Activated CD4-positive, CD25-positive, alpha-beta regulatory T cell treated with anti-CD3 and anti-CD28 coated beads, Interleukin-2, amount 50 U/mL, for 72 hours (primary cell): ENCODE measurements around the gene NCK2.
"Not testable (repeated sequence)": the region's sequence is repeated elsewhere in the genome, so short reads cannot be mapped to it uniquely, and the experiment has no call there.

Experiments used
- DNase-seq: peaks from one replicate; pipeline ENCODE4 v3.0.0; 2021

NCK2 gene

DNA sequence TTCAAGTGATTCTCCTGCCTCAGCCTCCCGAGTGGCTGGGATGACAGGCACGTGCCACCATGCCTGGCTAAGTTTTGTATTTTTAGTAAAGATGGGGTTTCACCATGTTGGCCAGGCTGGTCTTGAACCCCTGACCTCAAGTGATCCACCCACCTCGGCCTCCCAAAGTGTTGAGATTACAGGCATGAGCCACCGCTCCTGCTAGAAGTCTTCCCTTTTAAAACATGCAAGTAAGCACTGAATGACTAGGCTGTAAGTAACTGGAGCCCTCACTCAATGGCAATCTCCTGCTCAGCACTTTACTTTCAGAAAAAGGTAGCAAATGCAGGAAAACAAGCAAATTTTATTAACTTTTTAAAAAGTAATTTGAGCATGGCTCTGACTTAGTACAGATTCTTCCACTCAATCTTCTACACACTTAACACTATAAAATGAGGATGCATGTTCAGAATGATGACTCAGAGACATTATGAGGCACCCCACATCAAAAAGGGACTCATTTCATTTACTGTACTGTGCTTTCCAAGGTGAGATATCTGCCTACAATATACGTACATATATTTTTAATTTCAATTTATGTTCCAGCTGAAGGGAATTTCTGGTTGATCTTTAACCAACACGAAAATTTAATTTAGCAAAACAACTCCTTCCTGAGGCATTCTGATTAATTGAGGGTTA lies 6.6 kb upstream of the NCK2 start:
- no peak for DNase-seq

DNA sequence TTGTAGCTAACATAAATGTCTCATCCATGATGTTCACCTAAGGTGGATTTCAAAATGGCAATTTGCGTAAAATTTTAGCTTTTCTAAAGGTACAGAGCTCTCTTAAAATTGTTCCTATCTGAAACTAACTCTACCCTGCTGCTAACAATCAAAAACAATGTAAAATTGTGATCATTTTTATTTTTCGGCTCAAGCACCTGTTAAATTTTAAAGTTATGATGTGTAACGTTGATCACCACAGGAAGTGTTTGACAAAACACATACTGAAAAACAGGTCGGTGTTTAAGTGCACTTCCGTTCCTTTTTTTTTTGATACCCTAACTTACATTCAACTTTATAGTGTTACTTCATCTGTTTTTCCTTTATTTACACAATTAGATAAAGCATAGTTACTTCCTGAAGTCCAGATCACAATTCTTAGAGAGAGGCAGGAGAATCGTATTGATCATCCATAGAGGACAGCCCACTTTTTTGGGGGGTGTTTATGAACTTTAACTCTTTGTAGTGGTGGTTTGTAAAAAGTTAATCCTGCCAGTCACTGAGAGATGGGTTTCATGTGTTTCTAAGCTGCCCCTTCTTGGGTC lies 6.0 kb upstream of the NCK2 start:
- no peak for DNase-seq

DNA sequence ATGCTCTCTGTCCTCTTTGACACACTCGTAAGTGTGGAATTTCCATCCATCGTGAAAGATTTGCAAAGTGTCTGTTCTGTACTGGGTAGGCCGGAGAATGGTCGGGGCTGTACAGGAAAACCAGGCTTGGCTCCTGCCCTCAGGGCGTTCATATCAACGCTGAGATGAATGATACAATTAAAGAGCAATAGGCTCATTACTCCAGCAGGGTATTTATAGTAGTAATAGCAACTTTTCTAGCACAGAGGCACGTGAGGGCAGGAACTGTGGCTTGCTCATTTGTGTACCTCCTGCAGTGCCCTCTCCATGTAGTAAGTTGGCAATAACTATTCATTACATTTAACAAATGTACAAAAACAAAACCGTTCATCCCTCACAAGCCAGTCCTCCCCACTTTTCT lies 5.3 kb upstream of the NCK2 start:
- DNase-seq: no peak

DNA sequence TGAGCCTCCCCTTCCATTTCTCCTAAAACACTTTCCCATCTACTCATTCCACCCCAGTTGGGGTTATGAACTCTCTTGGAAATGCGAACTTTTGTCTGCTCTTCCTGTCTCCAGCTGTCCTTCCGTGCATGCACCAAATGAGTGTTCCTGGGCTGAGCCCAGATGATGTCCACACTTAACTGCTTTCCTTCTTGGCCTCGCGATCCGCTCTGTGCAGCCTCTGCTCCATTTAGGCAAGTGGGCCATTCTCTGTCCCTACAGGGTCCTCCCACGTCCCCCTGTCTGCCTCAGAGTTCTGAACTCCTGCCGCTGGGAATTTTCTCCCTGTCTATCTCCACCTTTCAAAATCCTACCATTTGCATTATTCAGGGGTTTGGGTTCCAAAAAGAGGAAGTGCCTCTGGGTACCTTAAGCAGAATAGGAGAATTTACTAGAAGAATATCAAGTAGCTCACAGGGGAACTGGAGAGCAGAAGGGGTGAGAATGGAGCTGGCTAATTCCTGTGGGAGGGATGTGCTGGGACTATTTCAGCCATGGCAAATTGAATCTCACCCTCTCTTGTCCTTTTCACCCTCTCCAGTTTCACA lies 4.7 kb upstream of the NCK2 start:
- DNase-seq: no peak

- DNase-seq: no peak
These were observed 3.5 kb upstream of the NCK2 start for GRCh38 chr2:105741174-105741573.

- no peak for DNase-seq
These were observed 3.1 kb upstream of the NCK2 start for GRCh38 chr2:105741617-105742016.

DNA sequence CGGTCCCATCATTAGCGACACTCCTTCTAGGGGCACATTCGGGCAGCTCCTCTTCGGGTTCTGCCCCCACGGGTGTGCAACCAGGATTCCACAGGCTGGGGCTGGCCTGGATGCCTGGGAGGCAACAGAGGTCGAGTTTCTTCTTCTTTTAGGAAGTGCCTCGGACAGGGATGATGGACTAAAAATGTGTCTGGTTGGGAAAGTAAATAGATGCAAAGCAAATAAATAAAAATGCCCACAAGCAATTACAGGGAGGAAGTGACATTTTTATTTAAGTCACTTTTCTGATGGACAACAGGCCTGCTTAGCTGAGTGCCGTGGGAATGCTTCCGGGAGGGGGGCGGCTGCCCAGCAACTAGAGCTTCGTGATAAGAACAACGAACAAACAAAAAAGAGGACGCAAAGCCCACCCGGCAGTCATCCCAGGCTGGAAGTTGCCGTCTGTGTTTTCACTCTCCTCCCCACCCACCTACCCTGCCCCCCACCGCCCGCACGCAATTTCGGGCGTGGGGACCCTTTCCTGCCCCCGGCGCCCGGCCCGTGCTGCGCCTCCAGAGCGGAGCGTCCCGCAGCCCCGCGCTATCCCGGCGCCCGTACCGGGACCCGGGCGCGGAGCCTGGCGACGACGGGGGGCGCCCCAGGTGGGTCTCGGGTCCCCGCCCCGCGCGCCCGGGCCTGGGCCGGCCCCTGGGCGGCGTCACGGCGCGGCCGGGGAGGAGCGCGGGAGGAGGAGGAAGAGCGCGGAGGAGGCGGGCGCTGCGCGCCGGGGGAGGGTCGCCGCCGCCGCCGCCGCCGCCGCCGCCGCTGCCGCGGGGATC lies 412 bp upstream of the NCK2 start:
- DNase-seq: peak; percentile 73

GRCh38 chr2:105746177-105747080 lies 1.7 kb downstream of the NCK2 start:
- DNase-seq: peak; percentile 88

- DNase-seq: no peak
These were observed 2.7 kb downstream of the NCK2 start for GRCh38 chr2:105747254-105747894.

DNA sequence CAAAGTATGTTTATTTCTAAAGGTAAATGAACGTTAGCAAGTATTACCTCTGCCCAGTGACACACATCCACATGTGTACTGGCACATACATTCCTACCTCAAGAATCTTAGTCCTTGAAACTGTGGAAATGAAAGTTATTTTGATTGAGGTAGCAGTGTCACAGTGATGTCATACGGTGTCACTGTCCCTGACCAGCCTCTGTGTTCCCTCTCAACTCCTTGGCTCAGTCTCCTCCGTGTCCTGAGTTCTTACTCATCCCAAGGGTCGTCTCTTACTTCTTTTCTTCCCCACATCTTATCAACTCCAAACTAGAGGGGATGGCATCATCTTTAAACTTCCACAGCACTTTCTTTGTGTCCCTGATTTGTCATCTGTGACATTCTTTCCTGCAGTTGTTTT lies 3.3 kb downstream of the NCK2 start:
- DNase-seq: no peak

- no peak for DNase-seq
These were observed 3.9 kb downstream of the NCK2 start for GRCh38 chr2:105748566-105748965.

- DNase-seq: no peak
These were observed 5.1 kb downstream of the NCK2 start for GRCh38 chr2:105749583-105750400.

- no peak for DNase-seq
These were observed 6.0 kb downstream of the NCK2 start for GRCh38 chr2:105750735-105751134.

DNA sequence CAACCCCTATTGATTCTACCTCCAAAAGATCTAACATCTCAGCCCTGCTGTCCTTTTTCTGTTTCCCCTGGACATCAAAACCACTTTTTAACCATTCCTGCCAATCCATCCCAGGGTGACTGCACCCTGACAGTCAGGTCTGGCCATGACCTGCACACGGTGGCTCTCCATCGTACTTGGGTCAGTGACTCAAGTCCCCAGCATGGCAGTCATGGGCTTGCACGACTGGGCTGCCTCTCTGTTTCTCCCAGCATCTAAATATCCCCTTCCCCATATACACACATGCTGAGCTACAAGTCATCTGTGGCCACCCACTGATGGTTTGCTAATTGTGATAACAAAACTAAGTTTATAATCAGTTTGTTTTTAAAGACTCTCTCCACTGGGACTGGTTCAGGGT lies 6.6 kb downstream of the NCK2 start:
- no peak for DNase-seq

DNA sequence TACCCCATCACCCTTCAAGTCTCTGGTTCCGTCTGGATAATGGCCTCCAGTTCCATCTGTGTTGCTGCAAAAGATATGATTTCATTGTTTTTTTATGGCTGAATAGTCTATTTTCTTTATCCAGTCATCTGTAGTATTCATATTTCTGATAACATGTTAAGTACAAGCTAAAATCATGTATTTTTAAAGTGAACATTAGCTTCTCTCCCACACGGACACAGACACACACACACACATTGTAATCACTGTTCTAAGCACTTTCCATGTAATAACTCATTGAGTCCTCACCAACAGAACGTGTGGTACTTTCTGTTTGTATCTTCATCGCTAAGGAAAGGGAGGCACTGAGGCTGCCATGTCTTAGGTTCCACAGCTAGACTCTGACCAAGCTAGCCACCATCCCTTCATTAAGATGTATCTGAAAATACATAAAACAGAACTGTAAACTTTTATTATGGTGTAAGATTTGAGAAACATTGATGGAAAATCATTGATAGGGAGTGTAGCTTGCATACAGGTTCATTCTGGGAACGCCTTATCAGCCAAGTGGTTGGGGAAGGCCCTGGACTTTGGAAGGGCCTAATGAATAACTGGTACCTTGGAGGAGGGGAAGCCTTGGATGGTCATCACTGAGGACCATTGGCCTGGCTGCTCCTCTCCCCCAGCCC lies 8.1 kb downstream of the NCK2 start:
- DNase-seq: no peak

DNA sequence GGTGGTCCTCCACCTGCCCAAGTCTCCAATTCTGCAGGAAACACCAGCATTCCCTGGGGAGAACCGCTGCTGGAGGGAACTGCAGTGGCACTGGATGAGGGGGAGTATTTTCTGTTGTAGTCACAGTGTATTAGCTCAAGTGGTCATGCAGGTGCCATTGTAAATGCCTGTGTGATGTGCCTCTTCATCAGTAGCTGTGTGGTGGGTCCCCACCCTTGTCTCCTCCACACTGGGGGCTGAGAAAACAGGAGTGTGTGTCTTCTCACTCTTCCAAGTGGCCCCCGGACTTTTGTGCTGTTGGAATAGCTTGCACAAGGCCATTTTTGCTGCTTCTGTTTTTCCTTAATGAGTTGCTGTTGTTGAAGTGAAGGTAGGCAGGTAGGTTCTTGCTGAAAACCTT lies 8.7 kb downstream of the NCK2 start:
- DNase-seq: no peak

DNA sequence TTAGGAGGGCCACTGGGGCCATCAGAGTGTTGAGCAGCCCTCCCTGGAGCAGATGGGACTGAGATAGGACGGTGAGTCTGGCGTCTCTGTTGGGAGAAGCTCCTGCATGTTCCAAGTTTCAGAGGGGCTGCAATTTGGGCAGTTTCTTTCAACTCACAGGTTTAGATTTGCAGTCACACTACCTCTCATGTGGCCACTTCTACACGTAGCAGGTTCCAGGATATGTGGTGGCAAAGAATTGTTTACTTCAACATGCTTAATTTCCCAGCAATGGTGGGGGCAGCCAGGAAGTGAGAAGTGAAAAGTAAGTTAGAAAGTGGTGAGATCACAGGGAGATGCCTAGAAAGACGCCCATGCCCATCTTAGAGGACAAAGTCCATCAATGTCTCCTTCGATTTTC lies 9.3 kb downstream of the NCK2 start:
- no peak for DNase-seq

DNA sequence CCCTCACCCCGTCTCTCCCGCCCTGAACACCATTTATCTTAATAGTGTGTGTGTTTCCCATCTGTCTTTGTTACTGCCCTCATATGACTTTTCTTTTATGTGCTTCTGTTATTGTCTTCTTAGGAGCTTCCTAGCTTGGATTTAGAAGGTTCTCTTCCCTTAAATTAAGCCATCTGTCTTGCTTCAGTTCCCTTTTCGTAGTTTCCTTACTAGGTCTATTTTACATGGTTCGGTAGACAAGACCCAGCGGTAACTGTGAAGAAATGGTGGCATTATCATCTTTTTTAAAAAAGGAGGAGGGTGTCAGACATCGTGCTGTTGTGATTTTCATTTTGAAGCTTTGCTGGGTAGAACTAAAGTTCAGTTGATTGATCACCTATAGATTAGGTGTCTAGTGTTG lies 10.3 kb downstream of the NCK2 start:
- DNase-seq: no peak

DNA sequence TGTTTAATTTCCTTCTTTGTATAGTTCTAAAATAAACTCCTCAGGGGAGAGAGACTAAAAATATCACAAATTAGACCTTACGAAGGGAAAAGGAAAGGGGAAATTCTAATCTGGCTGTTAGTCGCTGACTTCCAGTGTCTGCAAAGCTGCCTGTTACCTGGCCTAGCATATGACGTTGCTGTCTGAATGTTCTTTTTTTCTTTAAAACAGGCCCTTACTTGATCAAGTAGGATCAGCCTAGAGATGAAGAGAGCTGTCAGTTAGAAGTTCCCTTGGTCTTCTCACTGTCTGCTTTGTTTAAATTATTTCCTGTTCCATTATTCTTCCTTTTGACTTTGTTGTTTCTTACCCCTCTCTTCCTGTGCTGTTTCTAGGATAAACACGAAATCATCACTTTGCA lies 11.2 kb downstream of the NCK2 start:
- no peak for DNase-seq

- DNase-seq: no peak
These were observed 11.7 kb downstream of the NCK2 start for GRCh38 chr2:105756435-105756834.

DNA sequence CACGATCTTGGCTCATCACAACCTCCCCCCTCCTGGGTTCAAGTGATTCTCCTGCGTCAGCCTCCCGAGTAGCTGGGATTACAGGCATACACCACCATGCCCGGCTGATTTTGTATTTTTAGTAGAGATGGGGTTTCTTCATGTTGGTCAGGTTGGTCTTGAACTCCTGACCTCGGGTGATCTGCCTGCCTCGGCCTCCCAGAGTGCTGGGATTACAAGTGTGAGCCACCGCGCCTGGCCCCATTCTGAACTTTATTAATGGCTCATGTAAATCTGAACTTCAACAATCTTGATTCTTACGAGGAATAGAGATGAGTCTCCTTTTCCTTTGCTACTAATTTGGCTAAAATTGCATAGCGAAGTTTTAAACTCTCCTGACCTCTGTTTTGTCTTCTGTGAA lies 12.2 kb downstream of the NCK2 start:
- DNase-seq: not testable (repeated sequence)
